K562 (cell line): ENCODE measurements around the gene HMX1.

ENCODE experiments used
- CBX1 ChIP-seq: sonication (generic); IDR thresholded peaks from 2 replicates; pipeline ENCODE4 v1.6.1; 2016; ENCODE audit warnings: antibody characterized with exemption, low read depth, mild to moderate bottlenecking
- CTCF ChIP-seq, 3 experiments: IDR thresholded peaks in 2 of 3; conservative IDR thresholded peaks in 1 of 3; 2 replicates each; pipeline ENCODE4 v1.5.1; 2011 to 2012; ENCODE audit warnings: low read length in 3 of 3, mild to moderate bottlenecking in 3 of 3, control low read depth in 2 of 3, improper control_type of control experiment in 1 of 3, inconsistent platforms in 1 of 3, low read depth in 1 of 3, mixed read lengths in 1 of 3, moderate library complexity in 1 of 3; ENCODE audit not compliant: insufficient read depth in 2 of 3
- JUN ChIP-seq, 2 experiments: sonication (generic) in 1 of 2; formaldehyde crosslinking in 1 of 2; IDR thresholded peaks; 2 replicates each; pipeline versions ENCODE4 v1.6.1 to v1.8.0; 2012 to 2022; ENCODE audit warnings: borderline replicate concordance in 2 of 2, mild to moderate bottlenecking in 2 of 2, improper control_type of control experiment in 1 of 2, low read depth in 1 of 2, low read length in 1 of 2, missing genetic modification reagents in 1 of 2
- MLLT1 ChIP-seq, 2 experiments: fragments of 450-650 bp; IDR thresholded peaks; 2 replicates each; pipeline ENCODE4 v1.6.1; 2016
- MTA3 ChIP-seq: fragments of 450-650 bp; formaldehyde crosslinking; IDR thresholded peaks from 2 replicates; pipeline ENCODE4 v1.6.1; 2017; ENCODE audit warnings: mild to moderate bottlenecking, borderline replicate concordance
- PML ChIP-seq: IDR thresholded peaks from 2 replicates; pipeline ENCODE4 v1.6.1; 2012; ENCODE audit warnings: low read length, inconsistent platforms
- POLR2AphosphoS5 ChIP-seq: IDR thresholded peaks from 2 replicates; pipeline ENCODE4 v1.6.1; 2011; ENCODE audit warnings: mild to moderate bottlenecking, low read depth, low read length, moderate library complexity; ENCODE audit not compliant: control insufficient read depth, insufficient read depth
- RBM22 ChIP-seq: fragments of 200-400 bp; formaldehyde crosslinking; IDR thresholded peaks from 2 replicates; pipeline ENCODE4 v1.6.1; 2018; ENCODE audit warnings: low read length, low read depth; ENCODE audit not compliant: poor library complexity, severe bottlenecking
- SP1 ChIP-seq: sonication (generic); formaldehyde crosslinking; IDR thresholded peaks from 2 replicates; pipeline ENCODE4 v1.8.1; 2022; ENCODE audit warnings: mild to moderate bottlenecking, missing genetic modification reagents
- TCF3 ChIP-seq: sonication (generic); formaldehyde crosslinking; IDR thresholded peaks from 2 replicates; pipeline ENCODE4 v1.4.0; 2020; ENCODE audit warnings: mild to moderate bottlenecking, missing genetic modification reagents
- ZBTB5 ChIP-seq: fragments of 450-650 bp; IDR thresholded peaks from 2 replicates; pipeline ENCODE4 v1.6.1; 2017; ENCODE audit warnings: antibody characterized with exemption

- TF ChIP-seq ZBTB5 (no peak), RBM22 (no peak), TCF3 (CRISPR knock-in tag) (no peak), CTCF (IDR thresholded peaks at IDR 0.05 in 2 of 3, conservative IDR thresholded peaks at IDR 0.05 in 1 of 3; ENCODE audit: insufficient read depth in 2 of 3, low read depth in 1 of 3, low read length in 3 of 3) (no peak), SP1 (CRISPR knock-in tag) (no peak), MLLT1 (IDR thresholded peaks at IDR 0.05) (no peak), CBX1 (no peak), JUN (IDR thresholded peaks at IDR 0.05; ENCODE audit: borderline replicate concordance, low read depth, low read length) (no peak), JUN (CRISPR knock-in tag; IDR thresholded peaks at IDR 0.05; ENCODE audit: borderline replicate concordance) (no peak), MTA3 (no peak), POLR2AphosphoS5 (no peak), PML (no peak)
These were observed 17.6 kb downstream of the HMX1 start for GRCh38 chr4:8854016-8854415.
